HepG2 (cell line): ENCODE results near the gene NOS1.
"Not testable (repeated sequence)": the region's sequence is repeated elsewhere in the genome, so short reads cannot be mapped to it uniquely, and the experiment has no call there.

Experiments used
- IRF2 ChIP-seq: IDR thresholded peaks from 2 replicates; pipeline ENCODE4 v1.6.1; 2018; ENCODE audit warnings: missing genetic modification reagents, missing compliant biosample characterization
- TP53 ChIP-seq: sonication (generic); formaldehyde crosslinking; conservative IDR thresholded peaks from 2 replicates; pipeline ENCODE4 v1.4.0; 2020; ENCODE audit warnings: missing genetic modification reagents

- TF ChIP-seq TP53; IRF2 (CRISPR knock-in tag): not testable (repeated sequence)
Observed at GRCh38 chr12:117370000-117370399, 8.6 kb upstream of the NOS1 start.
